Ovary (tissue), 9 donors: ENCODE measurements around the gene SSU72. TPM values are rescaled to one million over a fixed set of nuclear protein-coding genes. Genes with fewer than 3 reads are reported as not detected.

Experiments
- DNase-seq, 5 donors: peaks; one replicate each; pipeline ENCODE4 v3.0.0-alpha.2; 2019 to 2020
- H3K27ac ChIP-seq, 2 donors: fragments of 200-600 bp; one replicate each; pipeline versions ENCODE4 v1.5.1 to v1.8.0; 2019 to 2022
- H3K27me3 ChIP-seq: fragments of 200-600 bp; one replicate; pipeline ENCODE4 v1.8.0; 2022
- H3K36me3 ChIP-seq: fragments of 200-600 bp; sonication (generic); one replicate; pipeline ENCODE4 v1.5.1; 2019
- H3K4me1 ChIP-seq: one replicate; pipeline ENCODE4 v1.8.1; 2013; ENCODE audit warnings: mild to moderate bottlenecking, moderate library complexity; ENCODE audit not compliant: insufficient read depth
- H3K4me3 ChIP-seq: fragments of 200-600 bp; sonication (generic); one replicate; pipeline ENCODE4 v1.5.1; 2017
- H3K9me3 ChIP-seq, 2 donors: fragments of 200-600 bp in 1 of 2; sonication (generic) in 1 of 2; one replicate each; pipeline versions ENCODE4 v1.5.1 to v1.8.1; 2013 to 2019; ENCODE audit warnings: mild to moderate bottlenecking in 1 of 2, moderate library complexity in 1 of 2
- EP300 ChIP-seq: sonication (generic); formaldehyde crosslinking; IDR thresholded peaks from one replicate; pipeline ENCODE4 v1.6.1; 2017; ENCODE audit warnings: antibody characterized with exemption
- POLR2A ChIP-seq: fragments of 450-650 bp; IDR thresholded peaks from one replicate; pipeline ENCODE4 v1.6.1; 2017; ENCODE audit warnings: antibody characterized with exemption, mild to moderate bottlenecking, moderate library complexity
- WGBS, 3 donors: extraction: QIAGEN DNeasy Blood & Tissue Kit in 1 of 3; methylation state at CpG; one replicate each; pipeline versions ENCODE4 v1.1.5 to v1.1.7; 2013 to 2017; 5-methylcytosine and 5-hydroxymethylcytosine counted together
- intact Hi-C, 4 donors: fragments of 100-400 bp; cut with DNase I; formaldehyde crosslinking; loops; one replicate each; pipeline versions ENCODE4 v1.11.0 to v1.15.1; 2022 to 2023
- polyA plus RNA-seq, 2 donors: library from polyadenylated mRNA; stranded (reverse); fragments of 200-250 nt in 1 of 2; fragments of 350-450 nt in 1 of 2; fragmentation: Illumina TruSeq in 1 of 2; extraction: RNeasy Lipid Tissue Mini Kit (QIAGEN cat#74804) in 1 of 2; gene quantifications; one replicate each; pipeline ENCODE4 v1.2.3, GENCODE V29; 2013 to 2014
- total RNA-seq, 7 donors: library from RNA; depleted of rRNA in 2 of 7; stranded (reverse); fragments of >200 nt in 2 of 7; fragmentation: NEBNext Ultra II Directional in 3 of 7; extraction: Animal tissue kit (Norgen Biotek cat#: 25700) in 3 of 7; gene quantifications; one replicate each; pipeline versions ENCODE4 v1.1.0 to v1.2.4, GENCODE V29; 2016 to 2023
- TF ChIP-seq, protein P1 (sequence below), 3 donors: fragments of 450-650 bp in 2 of 3; fragments of 200-600 bp in 1 of 3; IDR thresholded peaks; one replicate each; pipeline versions ENCODE4 v1.5.1 to v1.8.0; 2016 to 2022; ENCODE audit warnings: antibody characterized with exemption in 3 of 3, mild to moderate bottlenecking in 1 of 3
- donor health status: DM: no; HTN: no; CAD: no; lungs with moderate emphysema.
- donor health status: DM: no; HTN: no; CAD: no.
- donor health status: Bipolar disorder and iron deficiency.
- donor health status: DM: yes; HTN: yes; CAD: no.
- donor health status: DM: no; HTN: no; CAD: no.
- donor health status: DM: yes; HTN: yes; CAD: no.

SSU72 gene
- total and polyA plus RNA-seq, 9 donors = 72.3 to 119 (median 110) TPM

DNA sequence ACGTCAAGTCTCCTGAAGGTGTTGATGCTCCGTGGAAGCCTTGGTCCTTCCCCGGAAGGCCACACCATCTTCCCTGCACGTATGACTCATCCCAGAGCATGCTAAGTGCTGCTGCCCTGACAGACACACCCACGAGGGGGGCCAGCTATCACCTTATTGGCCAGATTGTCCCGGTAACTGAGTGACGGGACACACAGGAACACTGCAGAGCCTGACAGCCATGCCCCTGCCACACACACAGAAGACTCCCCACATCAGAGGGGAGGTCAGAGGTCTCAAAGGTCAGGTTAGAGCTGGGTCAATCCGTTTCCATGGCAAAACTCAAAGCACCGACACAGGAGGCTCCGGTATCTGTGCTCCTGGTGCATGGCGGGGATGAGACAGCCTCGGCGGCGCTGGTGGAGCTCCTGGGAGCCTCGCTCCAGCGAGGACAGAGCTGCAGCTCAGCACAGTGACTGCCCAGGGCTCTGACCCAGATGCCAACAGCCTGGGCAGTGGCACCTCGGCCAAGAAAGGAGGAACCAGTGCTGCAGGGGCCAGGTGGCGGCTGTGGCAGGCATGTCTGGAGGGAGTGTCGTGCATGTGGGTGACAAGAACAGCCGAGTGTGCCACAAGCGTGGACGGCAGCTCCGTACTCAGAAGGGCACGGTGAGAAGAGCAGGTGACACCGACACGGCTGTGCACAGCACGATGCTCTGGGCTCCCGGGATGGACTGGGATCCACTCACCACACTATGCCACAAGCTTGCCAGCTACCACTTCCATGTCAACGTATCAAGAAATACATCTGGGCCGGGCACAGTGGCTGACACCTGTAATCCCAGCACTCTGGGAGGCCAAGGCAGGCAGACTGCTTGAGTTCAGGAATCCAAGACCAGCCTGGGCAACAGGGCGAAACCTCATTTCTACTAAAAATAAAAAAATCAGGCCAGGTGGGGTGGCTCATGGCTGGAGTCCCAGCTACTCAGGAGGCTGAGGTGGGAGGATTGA, 19.4 kb downstream of the SSU72 start:
- H3K4me1 ChIP-seq = peaks cover 2% of the 10 kb centered on the region
- no peak for DNase-seq
- no peaks in the 10 kb centered on the region for H3K27me3 ChIP-seq
- 61 to 68% (median 62%) methylated on average over 30 to 31 of the region's 31 CpGs for WGBS, 3 donors
- no peaks in the 10 kb centered on the region for H3K9me3 ChIP-seq
- intact Hi-C loops = no loop called here
- H3K36me3 ChIP-seq = no peaks in the 10 kb centered on the region
- no peak overlapping the region for H3K27ac ChIP-seq
- H3K4me3 ChIP-seq = no peak overlapping the region
- no peak for TF ChIP-seq EP300

DNA sequence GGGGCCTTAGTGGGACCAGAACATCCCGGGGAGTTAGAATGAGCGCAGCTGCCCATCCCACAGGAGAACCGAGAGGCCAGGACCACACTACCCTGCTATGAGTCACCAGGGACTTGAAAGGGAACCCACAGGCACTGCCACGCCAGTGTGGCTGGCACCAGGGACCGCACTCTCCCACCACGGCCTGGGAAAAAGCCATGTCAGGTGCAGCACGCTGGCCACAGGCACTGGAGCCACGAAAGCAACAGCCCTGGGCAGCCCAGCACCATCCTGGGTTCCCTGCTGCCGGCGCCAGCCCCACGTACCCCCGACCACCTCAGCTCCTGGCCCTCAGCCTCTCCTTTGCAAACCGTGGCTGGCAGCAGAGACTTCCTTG, 20.1 kb downstream of the SSU72 start:
- Histone ChIP-seq H3K36me3 (no peaks in the 10 kb centered on the region), H3K4me3 (no peak overlapping the region), H3K27me3 (no peaks in the 10 kb centered on the region), H3K4me1 (peaks cover 4% of the 10 kb centered on the region), H3K27ac (no peak overlapping the region), H3K9me3 (no peaks in the 10 kb centered on the region)
- no peak for DNase-seq
- TF ChIP-seq, protein P1, sequence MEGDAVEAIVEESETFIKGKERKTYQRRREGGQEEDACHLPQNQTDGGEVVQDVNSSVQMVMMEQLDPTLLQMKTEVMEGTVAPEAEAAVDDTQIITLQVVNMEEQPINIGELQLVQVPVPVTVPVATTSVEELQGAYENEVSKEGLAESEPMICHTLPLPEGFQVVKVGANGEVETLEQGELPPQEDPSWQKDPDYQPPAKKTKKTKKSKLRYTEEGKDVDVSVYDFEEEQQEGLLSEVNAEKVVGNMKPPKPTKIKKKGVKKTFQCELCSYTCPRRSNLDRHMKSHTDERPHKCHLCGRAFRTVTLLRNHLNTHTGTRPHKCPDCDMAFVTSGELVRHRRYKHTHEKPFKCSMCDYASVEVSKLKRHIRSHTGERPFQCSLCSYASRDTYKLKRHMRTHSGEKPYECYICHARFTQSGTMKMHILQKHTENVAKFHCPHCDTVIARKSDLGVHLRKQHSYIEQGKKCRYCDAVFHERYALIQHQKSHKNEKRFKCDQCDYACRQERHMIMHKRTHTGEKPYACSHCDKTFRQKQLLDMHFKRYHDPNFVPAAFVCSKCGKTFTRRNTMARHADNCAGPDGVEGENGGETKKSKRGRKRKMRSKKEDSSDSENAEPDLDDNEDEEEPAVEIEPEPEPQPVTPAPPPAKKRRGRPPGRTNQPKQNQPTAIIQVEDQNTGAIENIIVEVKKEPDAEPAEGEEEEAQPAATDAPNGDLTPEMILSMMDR (IDR thresholded peaks at IDR 0.05) = no peak
- TF ChIP-seq EP300 (no peak), POLR2A (no peak)
- 70 to 84% (median 82%) methylated on average over 10 to 13 of the region's 13 CpGs for WGBS, 3 donors
- intact Hi-C loops = no loop called here

DNA sequence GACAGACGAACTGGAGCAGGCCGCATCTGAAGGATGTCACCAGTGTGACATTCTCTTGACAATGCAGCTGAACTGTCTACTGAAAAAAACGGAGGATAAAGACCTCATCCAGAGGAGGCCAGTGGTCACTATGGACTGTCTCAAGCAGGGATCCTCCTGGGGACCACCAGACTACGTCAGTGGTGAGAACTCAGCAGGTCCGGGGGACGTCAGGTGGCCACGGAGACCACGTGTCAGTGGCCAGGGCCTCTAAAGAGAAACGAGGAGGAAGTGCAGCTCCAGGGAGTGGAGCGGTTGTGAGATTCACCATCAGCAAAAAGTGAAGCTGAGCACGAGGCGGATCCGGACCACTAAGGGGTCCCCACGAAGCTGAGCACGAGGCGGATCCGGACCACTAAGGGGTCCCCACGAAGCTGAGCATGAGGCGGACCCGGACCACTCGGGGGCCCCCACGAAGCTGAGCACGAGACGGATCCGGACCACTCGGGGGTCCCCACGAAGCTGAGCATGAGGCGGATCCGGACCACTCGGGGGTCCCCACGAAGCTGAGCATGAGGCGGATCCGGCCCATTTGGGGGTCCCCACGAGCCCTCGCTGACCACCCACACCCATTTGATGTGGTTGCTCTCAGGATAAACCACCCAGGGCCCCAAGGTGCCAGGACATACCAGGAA, 20.7 kb downstream of the SSU72 start:
- 85 to 89% (median 86%) methylated on average over 35 of the region's 35 CpGs for WGBS, 3 donors
- H3K9me3 ChIP-seq = no peaks in the 10 kb centered on the region
- intact Hi-C loops = no loop called here
- H3K27me3 ChIP-seq = no peaks in the 10 kb centered on the region
- TF ChIP-seq POLR2A (no peak), EP300 (no peak)
- no peaks in the 10 kb centered on the region for H3K36me3 ChIP-seq
- H3K27ac ChIP-seq = no peak overlapping the region
- no peak overlapping the region for H3K4me3 ChIP-seq
- peaks cover 4% of the 10 kb centered on the region for H3K4me1 ChIP-seq
- no peak for DNase-seq

DNA sequence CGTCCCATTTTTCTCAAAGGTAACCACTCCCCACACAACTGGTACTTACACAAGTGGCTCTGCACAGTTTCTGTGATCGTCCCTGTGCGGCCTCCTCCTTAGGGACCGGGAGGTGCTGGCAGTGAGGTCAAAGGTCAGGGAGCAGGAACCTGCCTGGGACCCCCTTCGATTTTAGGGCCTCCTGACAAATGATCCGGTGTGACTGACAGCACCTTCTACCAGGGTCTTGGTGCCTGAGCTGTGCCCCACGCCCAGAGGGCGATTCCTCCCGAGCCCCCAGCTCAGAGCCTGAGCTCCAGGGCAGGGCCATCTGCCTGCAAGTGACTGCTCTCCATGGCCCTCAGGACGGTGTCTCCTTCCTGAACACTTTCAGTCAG, 22.4 kb downstream of the SSU72 start:
- Histone ChIP-seq H3K36me3 (no peaks in the 10 kb centered on the region), H3K9me3 (no peaks in the 10 kb centered on the region), H3K27ac (no peak overlapping the region), H3K4me1 (peaks cover 4% of the 10 kb centered on the region), H3K4me3 (no peak overlapping the region), H3K27me3 (no peaks in the 10 kb centered on the region)
- 79 to 85% (median 81%) methylated on average over 10 of the region's 10 CpGs for WGBS, 3 donors
- intact Hi-C loops = no loop called here
- TF ChIP-seq, protein P1 (IDR thresholded peaks at IDR 0.05) = no peak
- TF ChIP-seq EP300 (no peak), POLR2A (no peak)
- no peak for DNase-seq

DNA sequence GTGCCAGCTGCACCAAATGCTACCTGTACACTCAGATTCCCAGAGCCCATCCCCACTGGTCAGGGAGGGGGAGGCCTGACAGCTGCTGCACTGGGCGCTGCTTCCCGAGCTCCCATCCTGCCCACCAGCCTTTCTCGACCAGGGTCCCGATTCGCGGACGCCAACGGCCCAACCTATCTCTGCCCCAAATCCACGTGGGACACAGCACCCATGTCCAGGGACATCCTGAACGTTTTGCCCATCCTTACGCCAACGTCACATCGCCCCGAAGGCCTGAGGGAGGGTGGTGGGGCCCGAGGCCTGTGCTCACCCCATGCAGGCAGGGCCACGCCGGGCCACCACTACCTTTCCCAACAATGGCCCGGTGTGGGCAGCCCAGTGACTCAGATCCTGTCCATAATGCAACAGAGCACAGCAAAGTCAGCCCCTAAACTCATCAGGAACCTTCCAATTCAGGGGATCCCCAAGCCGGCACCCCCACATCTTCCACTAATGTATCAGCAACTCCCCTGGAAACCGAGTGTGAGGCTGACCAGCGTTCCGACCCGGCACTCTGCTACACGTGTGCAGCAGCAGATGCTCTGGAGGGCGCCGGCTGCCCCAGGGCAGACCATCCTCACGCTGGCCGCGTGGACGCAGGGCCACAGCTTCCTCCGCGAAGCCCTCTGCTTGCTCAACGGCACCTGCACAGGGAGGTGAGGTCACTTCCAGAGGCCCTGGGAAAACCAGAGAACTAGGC, 23.0 kb downstream of the SSU72 start:
- Histone ChIP-seq H3K9me3 (no peaks in the 10 kb centered on the region), H3K27me3 (no peaks in the 10 kb centered on the region), H3K36me3 (no peaks in the 10 kb centered on the region), H3K27ac (no peak overlapping the region), H3K4me1 (peaks cover 4% of the 10 kb centered on the region), H3K4me3 (no peak overlapping the region)
- WGBS, 3 donors = 78 to 85% (median 83%) methylated on average over 33 of the region's 33 CpGs
- intact Hi-C loops = no loop called here
- DNase-seq = no peak
- TF ChIP-seq, protein P1 (IDR thresholded peaks at IDR 0.05) = no peak
- TF ChIP-seq POLR2A (no peak), EP300 (no peak)
